DMS114 treated with DMSO at 0.1 percent for 48 hours (cell line): ENCODE measurements around the gene ERVK3-1.

Experiments
- DNase-seq: peaks from one replicate; lab custom pipeline; 2025; ENCODE audit not compliant: unreplicated experiment; lab: John Stamatoyannopoulos, UW

ERVK3-1 gene

GRCh38 chr19:58357481-58358145 lies 52.4 kb downstream of the ERVK3-1 start:
- DNase-seq = no peak

GRCh38 chr19:58361900-58362271 lies 56.7 kb downstream of the ERVK3-1 start:
- DNase-seq = peak; percentile 58

- peak; percentile 96 for DNase-seq
Measured at GRCh38 chr19:58362272-58362994, 57.3 kb downstream of the ERVK3-1 start, which contains the start of gene ZNF497. ZNF497 (minus strand) TSS chr19:58362751; CDS start chr19:58357635, 5,116 bp downstream.

GRCh38 chr19:58364146-58364545 lies 59.0 kb downstream of the ERVK3-1 start:
- no peak for DNase-seq
